Measurements from ENCODE around the gene ZNF319. TPM values are rescaled to one million over a fixed set of nuclear protein-coding genes. Genes with fewer than 3 reads are reported as not detected.

Gene ZNF319
- total and polyA plus RNA-seq, 2 of the 13 experiments (the other 11 are each of a cell fraction or from before 2014, with no cell fraction given) = 2.4 to 3.6 TPM

DNA sequence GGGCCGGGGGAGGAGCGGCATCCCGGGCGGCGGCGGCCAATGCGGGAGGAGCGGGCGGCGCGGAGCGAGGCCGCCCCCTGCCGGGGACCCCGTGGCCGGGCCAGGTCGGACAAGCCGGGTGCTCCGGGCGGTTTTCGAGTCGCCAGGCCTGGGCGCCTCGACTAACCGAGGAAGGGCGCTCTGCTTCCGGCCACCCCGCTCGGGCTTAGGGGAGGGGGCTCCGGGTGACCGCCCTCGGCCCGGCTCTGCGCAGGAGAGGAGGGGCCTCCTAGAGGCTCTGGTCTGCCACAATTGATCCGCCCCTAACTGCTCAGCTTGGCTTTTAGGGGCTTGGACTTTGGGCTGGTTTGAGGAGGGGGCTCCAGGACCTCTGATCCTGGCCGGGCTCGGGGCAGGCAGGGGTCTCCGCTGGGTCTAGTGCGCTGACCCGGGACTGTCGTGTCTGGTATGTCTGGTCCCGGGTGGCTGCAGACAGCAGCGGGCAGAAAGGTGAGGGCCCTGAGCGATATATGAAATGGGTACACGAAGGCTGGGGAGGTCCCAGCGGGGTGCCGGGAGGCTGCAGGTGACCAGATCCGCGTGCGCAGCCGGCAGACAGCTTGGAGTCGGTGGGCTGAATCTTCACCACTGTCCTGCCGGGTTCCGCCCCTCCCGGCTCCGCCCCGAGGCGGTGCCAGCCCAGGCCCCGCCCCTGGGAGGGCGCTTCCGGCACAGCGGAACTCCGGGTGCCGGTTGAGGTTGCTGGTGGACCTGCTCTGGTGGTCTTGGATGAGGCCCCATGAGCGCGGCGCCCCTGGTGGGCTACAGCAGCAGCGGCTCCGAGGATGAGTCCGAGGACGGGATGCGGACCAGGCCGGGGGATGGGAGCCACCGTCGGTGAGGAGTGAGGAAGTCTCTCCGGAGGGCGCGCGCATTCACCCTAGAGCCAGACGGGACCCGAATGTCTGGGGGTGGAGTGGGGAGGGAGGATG, 519 bp upstream of the ZNF319 start, which contains the start of gene USB1 (continued):
- TF ChIP-seq EP300 (IDR thresholded peaks at IDR 0.05; ENCODE audit: low read depth in 2 of 2, low read length in 2 of 2) = 0 out of 4 replicates have a peak, but pooled peaks of 1 of the 2 experiments have one; percentile 9
- no peak for TF ChIP-seq EP300 (CRISPR knock-in tag; IDR thresholded peaks at IDR 0.05; ENCODE audit: borderline replicate concordance)
- TF ChIP-seq ZNF879 (CRISPR knock-in tag; IDR thresholded peaks at IDR 0.05) = 0 out of 2 replicates have a peak, but pooled peaks have one; percentile 65
- 0 out of 2 replicates have a peak, but pooled peaks have one; percentile 53 for TF ChIP-seq SSRP1 (CRISPR knock-in tag; IDR thresholded peaks at IDR 0.05)
- no peak; the same call in none of the 2 replicates for TF ChIP-seq ZNF343 (CRISPR knock-in tag; IDR thresholded peaks at IDR 0.05)
- TF ChIP-seq, protein P1, sequence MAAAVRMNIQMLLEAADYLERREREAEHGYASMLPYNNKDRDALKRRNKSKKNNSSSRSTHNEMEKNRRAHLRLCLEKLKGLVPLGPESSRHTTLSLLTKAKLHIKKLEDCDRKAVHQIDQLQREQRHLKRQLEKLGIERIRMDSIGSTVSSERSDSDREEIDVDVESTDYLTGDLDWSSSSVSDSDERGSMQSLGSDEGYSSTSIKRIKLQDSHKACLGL (CRISPR knock-in tag; IDR thresholded peaks at IDR 0.05) = peak; percentile 89; the same call in 1 of the 2 replicates
- no peak for TF ChIP-seq SRSF9 (IDR thresholded peaks at IDR 0.05; ENCODE audit: borderline replicate concordance, insufficient read depth, low read depth, low read length, poor library complexity, severe bottlenecking)
- no peak for TF ChIP-seq CBX2 (IDR thresholded peaks at IDR 0.05; ENCODE audit: low read depth, low read length)
- TF ChIP-seq CBX2 (CRISPR knock-in tag; IDR thresholded peaks at IDR 0.05; ENCODE audit: low read depth) = no peak
- peak; percentile 47 for TF ChIP-seq HNF4A (CRISPR knock-in tag; IDR thresholded peaks at IDR 0.05)
- TF ChIP-seq, protein P2, sequence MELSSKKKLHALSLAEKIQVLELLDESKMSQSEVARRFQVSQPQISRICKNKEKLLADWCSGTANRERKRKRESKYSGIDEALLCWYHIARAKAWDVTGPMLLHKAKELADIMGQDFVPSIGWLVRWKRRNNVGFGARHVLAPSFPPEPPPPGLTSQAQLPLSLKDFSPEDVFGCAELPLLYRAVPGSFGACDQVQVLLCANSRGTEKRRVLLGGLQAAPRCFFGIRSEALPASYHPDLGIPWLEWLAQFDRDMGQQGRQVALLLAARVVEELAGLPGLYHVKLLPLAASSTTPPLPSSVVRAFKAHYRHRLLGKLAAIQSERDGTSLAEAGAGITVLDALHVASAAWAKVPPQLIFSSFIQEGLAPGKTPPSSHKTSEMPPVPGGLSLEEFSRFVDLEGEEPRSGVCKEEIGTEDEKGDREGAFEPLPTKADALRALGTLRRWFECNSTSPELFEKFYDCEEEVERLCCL (CRISPR knock-in tag; IDR thresholded peaks at IDR 0.05; ENCODE audit: borderline replicate concordance) = 0 out of 2 replicates have a peak, but pooled peaks have one; percentile 38
- TF ChIP-seq, protein P3, sequence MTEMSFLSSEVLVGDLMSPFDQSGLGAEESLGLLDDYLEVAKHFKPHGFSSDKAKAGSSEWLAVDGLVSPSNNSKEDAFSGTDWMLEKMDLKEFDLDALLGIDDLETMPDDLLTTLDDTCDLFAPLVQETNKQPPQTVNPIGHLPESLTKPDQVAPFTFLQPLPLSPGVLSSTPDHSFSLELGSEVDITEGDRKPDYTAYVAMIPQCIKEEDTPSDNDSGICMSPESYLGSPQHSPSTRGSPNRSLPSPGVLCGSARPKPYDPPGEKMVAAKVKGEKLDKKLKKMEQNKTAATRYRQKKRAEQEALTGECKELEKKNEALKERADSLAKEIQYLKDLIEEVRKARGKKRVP (CRISPR knock-in tag; IDR thresholded peaks at IDR 0.05) = 0 out of 4 replicates have a peak, but pooled peaks of 1 of the 2 experiments have one; percentile 59
- no peak for TF ChIP-seq ZSCAN30 (CRISPR knock-in tag; IDR thresholded peaks at IDR 0.05)
- no peak for TF ChIP-seq FOXP1 (IDR thresholded peaks at IDR 0.05)
- no peak for TF ChIP-seq FOXP1 (CRISPR knock-in tag; IDR thresholded peaks at IDR 0.05)
- peak; percentile 56 for TF ChIP-seq PTBP1 (IDR thresholded peaks at IDR 0.05; ENCODE audit: low read depth, low read length, poor library complexity, severe bottlenecking)
- no peak for TF ChIP-seq ZNF737 (CRISPR knock-in tag; IDR thresholded peaks at IDR 0.05; ENCODE audit: borderline replicate concordance)
- TF ChIP-seq, protein P4, sequence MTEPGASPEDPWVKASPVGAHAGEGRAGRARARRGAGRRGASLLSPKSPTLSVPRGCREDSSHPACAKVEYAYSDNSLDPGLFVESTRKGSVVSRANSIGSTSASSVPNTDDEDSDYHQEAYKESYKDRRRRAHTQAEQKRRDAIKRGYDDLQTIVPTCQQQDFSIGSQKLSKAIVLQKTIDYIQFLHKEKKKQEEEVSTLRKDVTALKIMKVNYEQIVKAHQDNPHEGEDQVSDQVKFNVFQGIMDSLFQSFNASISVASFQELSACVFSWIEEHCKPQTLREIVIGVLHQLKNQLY (CRISPR knock-in tag; IDR thresholded peaks at IDR 0.05) = 0 out of 2 replicates have a peak, but pooled peaks have one; percentile 25
- TF ChIP-seq, protein P5, sequence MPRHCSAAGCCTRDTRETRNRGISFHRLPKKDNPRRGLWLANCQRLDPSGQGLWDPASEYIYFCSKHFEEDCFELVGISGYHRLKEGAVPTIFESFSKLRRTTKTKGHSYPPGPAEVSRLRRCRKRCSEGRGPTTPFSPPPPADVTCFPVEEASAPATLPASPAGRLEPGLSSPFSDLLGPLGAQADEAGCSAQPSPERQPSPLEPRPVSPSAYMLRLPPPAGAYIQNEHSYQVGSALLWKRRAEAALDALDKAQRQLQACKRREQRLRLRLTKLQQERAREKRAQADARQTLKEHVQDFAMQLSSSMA (CRISPR knock-in tag; IDR thresholded peaks at IDR 0.05) = peak; percentile 45; the same call in 1 of the 2 replicates
- peak; percentile 71; the same call in 1 of the 2 replicates for TF ChIP-seq ZNF510 (CRISPR knock-in tag; IDR thresholded peaks at IDR 0.05; ENCODE audit: low read depth)
- TF ChIP-seq SAP130 (CRISPR knock-in tag; IDR thresholded peaks at IDR 0.05; ENCODE audit: low read depth) = peak; percentile 95
- TF ChIP-seq CENPT (CRISPR knock-in tag; IDR thresholded peaks at IDR 0.05; ENCODE audit: low read depth) = no peak
- peak; percentile 79 for TF ChIP-seq KDM5A (IDR thresholded peaks at IDR 0.05; ENCODE audit: borderline replicate concordance, low read length)
- 0 out of 2 replicates have a peak, but pooled peaks have one; percentile 62 for TF ChIP-seq SMYD3 (CRISPR knock-in tag; IDR thresholded peaks at IDR 0.05)
- TF ChIP-seq ESRRA (CRISPR knock-in tag; IDR thresholded peaks at IDR 0.05; ENCODE audit: low read depth) = peak; percentile 56; the same call in 1 of the 2 replicates
